GM23338 (cell line): ENCODE measurements around the gene TRMT44. TPM values are rescaled to one million over a fixed set of nuclear protein-coding genes. Genes with fewer than 3 reads are reported as not detected.

Experiments
- ATAC-seq: fragments of 200-7000 bp; cut with Tn5 transposase; 3 replicates; pipeline ENCODE4 v1.9.1; 2020
- DNase-seq: peaks from one replicate; pipeline ENCODE4 v3.0.0-alpha.2; 2015; ENCODE audit warnings: low spot score
- H2AFZ ChIP-seq: fragments of 200-600 bp; sonication (generic); 2 replicates; pipeline ENCODE4 v1.8.0; 2016; ENCODE audit warnings: antibody characterized with exemption, mild to moderate bottlenecking, moderate library complexity
- H3F3A ChIP-seq: fragments of 200-600 bp; sonication (generic); replicated peaks from 2 replicates; pipeline ENCODE4 v1.8.0; 2017; ENCODE audit warnings: antibody characterized with exemption, mixed run types, low read depth
- H3K27ac ChIP-seq: fragments of 200-600 bp; sonication (generic); 2 replicates; pipeline ENCODE4 v1.6.1; 2016; ENCODE audit warnings: low read depth
- H3K27me3 ChIP-seq: fragments of 200-600 bp; sonication (generic); 2 replicates; pipeline ENCODE4 v1.8.0; 2016; ENCODE audit warnings: mild to moderate bottlenecking, mixed run types, moderate library complexity; ENCODE audit not compliant: insufficient read depth
- H3K36me3 ChIP-seq: fragments of 200-600 bp; sonication (generic); 2 replicates; pipeline ENCODE4 v1.8.0; 2016; ENCODE audit warnings: mild to moderate bottlenecking; ENCODE audit not compliant: insufficient read depth
- H3K4me1 ChIP-seq: fragments of 200-600 bp; sonication (generic); 2 replicates; pipeline ENCODE4 v1.8.0; 2016; ENCODE audit warnings: mild to moderate bottlenecking, moderate library complexity; ENCODE audit not compliant: insufficient read depth
- H3K4me2 ChIP-seq: fragments of 200-600 bp; sonication (generic); 2 replicates; pipeline ENCODE4 v1.7.1; 2017; ENCODE audit warnings: mixed run types
- H3K4me3 ChIP-seq: fragments of 200-600 bp; sonication (generic); 2 replicates; pipeline ENCODE4 v1.6.1; 2016; ENCODE audit warnings: mixed run types
- H3K79me2 ChIP-seq: fragments of 200-600 bp; sonication (generic); replicated peaks from 2 replicates; pipeline ENCODE4 v1.8.0; 2017; ENCODE audit warnings: mild to moderate bottlenecking; ENCODE audit not compliant: insufficient read depth
- H3K9me2 ChIP-seq: fragments of 200-600 bp; sonication (generic); 2 replicates; pipeline ENCODE4 v1.8.0; 2017; ENCODE audit not compliant: insufficient read depth
- H4K20me1 ChIP-seq: fragments of 200-600 bp; sonication (generic); replicated peaks from 2 replicates; pipeline ENCODE4 v1.8.0; 2017; ENCODE audit warnings: mild to moderate bottlenecking; ENCODE audit not compliant: insufficient read depth
- H3K27ac Mint-ChIP-seq: 2 replicates; pipeline ENCODE4 v1.8.0; 2020; ENCODE audit warnings: inconsistent platforms, mild to moderate bottlenecking, moderate library complexity, mixed read lengths
- H3K27me3 Mint-ChIP-seq: 3 replicates; pipeline ENCODE4 v1.8.0; 2022; ENCODE audit warnings: low read depth, mild to moderate bottlenecking, moderate library complexity, mixed read lengths, inconsistent platforms; ENCODE audit not compliant: insufficient read depth, poor library complexity
- H3K36me3 Mint-ChIP-seq: 3 replicates; pipeline ENCODE4 v1.8.0; 2021; ENCODE audit warnings: low read depth, mild to moderate bottlenecking, inconsistent platforms, moderate library complexity, mixed read lengths
- H3K4me1 Mint-ChIP-seq: 3 replicates; pipeline ENCODE4 v1.8.0; 2020; ENCODE audit warnings: mild to moderate bottlenecking, inconsistent platforms, mixed read lengths
- H3K4me3 Mint-ChIP-seq: 3 replicates; pipeline ENCODE4 v1.8.0; 2021; ENCODE audit warnings: moderate library complexity, mild to moderate bottlenecking, inconsistent platforms, mixed read lengths
- H3K9me3 Mint-ChIP-seq: 3 replicates; pipeline ENCODE4 v1.8.0; 2020; ENCODE audit warnings: moderate library complexity, mild to moderate bottlenecking, inconsistent platforms, mixed read lengths
- EZH2 ChIP-seq: fragments of 200-600 bp; sonication (generic); IDR thresholded peaks from one replicate; pipeline ENCODE4 v1.8.0; 2017; ENCODE audit warnings: antibody characterized with exemption, mild to moderate bottlenecking, low read depth; ENCODE audit not compliant: unreplicated experiment
- EZH2phosphoT487 ChIP-seq: fragments of 200-600 bp; sonication (generic); IDR thresholded peaks from one replicate; pipeline ENCODE4 v1.8.1; 2018; ENCODE audit warnings: antibody characterized with exemption; ENCODE audit not compliant: unreplicated experiment
- JUNB ChIP-seq: IDR thresholded peaks from one replicate; pipeline ENCODE4 v1.6.1; 2016; ENCODE audit warnings: antibody characterized with exemption; ENCODE audit not compliant: unreplicated experiment
- POLR2AphosphoS5 ChIP-seq: IDR thresholded peaks from 2 replicates; pipeline ENCODE4 v1.6.1; 2016; ENCODE audit warnings: antibody characterized with exemption, low read depth
- STAT1 ChIP-seq: IDR thresholded peaks from one replicate; pipeline ENCODE4 v1.6.1; 2016; ENCODE audit warnings: antibody characterized with exemption; ENCODE audit not compliant: unreplicated experiment
- ZNF114 ChIP-seq: fragments of 250-450 bp; sonication (Bioruptor Pico); IDR thresholded peaks from 2 replicates; pipeline ENCODE4 v1.5.0; 2020; ENCODE audit warnings: mild to moderate bottlenecking, moderate library complexity
- ZNF331 ChIP-seq: fragments of 250-450 bp; sonication (Bioruptor Pico); IDR thresholded peaks from 2 replicates; pipeline ENCODE4 v1.5.0; 2020; ENCODE audit warnings: low read depth, mild to moderate bottlenecking, moderate library complexity
- ZNF462 ChIP-seq: fragments of 250-450 bp; sonication (Bioruptor Pico); IDR thresholded peaks from 2 replicates; pipeline ENCODE4 v1.5.0; 2020; ENCODE audit warnings: mild to moderate bottlenecking, moderate library complexity
- polyA plus RNA-seq: library from polyadenylated mRNA; unstranded; fragments of >200 nt; fragmentation: Nextera tagmentation; extraction: Ambion mirVana; gene quantifications from 2 replicates; pipeline ENCODE4 v1.2.1, GENCODE V29; 2016
- total RNA-seq: library from RNA; depleted of rRNA; stranded (reverse); fragments of >200 nt; shearing (Covaris generic); gene quantifications from 2 replicates; pipeline ENCODE4 v1.2.3, GENCODE V29; 2014
- TF ChIP-seq, protein P1 (sequence below): IDR thresholded peaks from 2 replicates; pipeline ENCODE4 v1.6.1; 2016; ENCODE audit warnings: antibody characterized with exemption
- TF ChIP-seq, protein P2 (sequence below), 2 experiments: fragments of 200-600 bp in 1 of 2; sonication (generic) in 1 of 2; conservative IDR thresholded peaks; 2 replicates each; pipeline versions ENCODE4 v1.5.1 to v1.6.1; 2016 to 2017; ENCODE audit warnings: antibody characterized with exemption in 2 of 2, low read depth in 2 of 2, mild to moderate bottlenecking in 2 of 2, moderate library complexity in 1 of 2

Gene TRMT44
- total and polyA plus RNA-seq, 2 experiments from 2014 or later: 10.3 to 49.8 TPM

GRCh38 chr4:8473920-8474590 is 33.5 kb downstream of the TRMT44 start:
- no peaks in the 10 kb centered on the region; the same call in 1 of the 2 replicates for H3K36me3 ChIP-seq
- no peak for TF ChIP-seq ZNF331 (CRISPR knock-in tag)
- H3K27ac ChIP-seq: no peak overlapping the region
- H3K4me3 ChIP-seq: no peak overlapping the region
- no peak for DNase-seq
- no peak overlapping the region for H3K4me2 ChIP-seq
- Mint-ChIP-seq H3K4me1 (peaks cover 8% of the 10 kb centered on the region), H3K27me3 (peaks cover 2% of the 10 kb centered on the region), H3K9me3 (no peaks in the 10 kb centered on the region), H3K27ac (no peak overlapping the region), H3K4me3 (no peak overlapping the region), H3K36me3 (peaks cover 29% of the 10 kb centered on the region)
- H3K79me2 ChIP-seq: no peaks in the 10 kb centered on the region
- H3K27me3 ChIP-seq: no peaks in the 10 kb centered on the region
- no peaks in the 10 kb centered on the region for H3K4me1 ChIP-seq
- no peaks in the 10 kb centered on the region for H3K9me2 ChIP-seq
- H2AFZ ChIP-seq: no peak overlapping the region
- no peak for ATAC-seq
- no peaks in the 10 kb centered on the region for H3F3A ChIP-seq
- H4K20me1 ChIP-seq: no peaks in the 10 kb centered on the region

DNA sequence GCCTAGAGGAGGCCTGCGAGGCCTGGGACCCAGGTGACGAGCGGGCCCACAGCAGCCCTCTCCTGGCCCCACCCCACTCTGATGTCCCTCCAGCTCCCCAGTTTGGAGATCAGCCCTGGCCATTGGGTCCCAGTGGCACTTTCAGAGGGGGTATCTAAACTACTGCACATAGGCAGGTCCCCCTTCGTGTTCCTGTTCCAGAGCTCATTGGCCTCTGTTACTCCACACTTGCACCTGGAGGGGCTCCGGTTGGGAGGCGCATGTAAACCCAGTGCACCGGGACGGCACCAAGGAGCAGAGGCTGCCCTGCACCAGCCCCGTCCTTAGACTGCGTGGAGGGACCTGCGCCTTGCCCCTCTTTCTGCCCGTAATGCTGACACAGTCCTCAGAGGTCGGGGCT is 34.3 kb downstream of the TRMT44 start:
- H4K20me1 ChIP-seq: no peaks in the 10 kb centered on the region
- H3K27me3 Mint-ChIP-seq: peaks cover 2% of the 10 kb centered on the region
- ATAC-seq: no peak
- no peaks in the 10 kb centered on the region for H3K79me2 ChIP-seq
- no peaks in the 10 kb centered on the region for H3K9me2 ChIP-seq
- no peak overlapping the region for H3K27ac ChIP-seq
- H3K4me3 Mint-ChIP-seq: no peak overlapping the region
- H3K9me3 Mint-ChIP-seq: no peaks in the 10 kb centered on the region
- H3K36me3 Mint-ChIP-seq: peaks cover 25% of the 10 kb centered on the region
- H3K4me3 ChIP-seq: no peak overlapping the region
- H3K4me1 ChIP-seq: no peaks in the 10 kb centered on the region
- no peak overlapping the region for H3K27ac Mint-ChIP-seq
- H3K27me3 ChIP-seq: no peaks in the 10 kb centered on the region
- H3K4me2 ChIP-seq: no peak overlapping the region
- H2AFZ ChIP-seq: no peak overlapping the region
- no peaks in the 10 kb centered on the region; the same call in 1 of the 2 replicates for H3K36me3 ChIP-seq
- no peak for DNase-seq
- no peaks in the 10 kb centered on the region for H3F3A ChIP-seq
- H3K4me1 Mint-ChIP-seq: peaks cover 10% of the 10 kb centered on the region
- TF ChIP-seq, protein P1, sequence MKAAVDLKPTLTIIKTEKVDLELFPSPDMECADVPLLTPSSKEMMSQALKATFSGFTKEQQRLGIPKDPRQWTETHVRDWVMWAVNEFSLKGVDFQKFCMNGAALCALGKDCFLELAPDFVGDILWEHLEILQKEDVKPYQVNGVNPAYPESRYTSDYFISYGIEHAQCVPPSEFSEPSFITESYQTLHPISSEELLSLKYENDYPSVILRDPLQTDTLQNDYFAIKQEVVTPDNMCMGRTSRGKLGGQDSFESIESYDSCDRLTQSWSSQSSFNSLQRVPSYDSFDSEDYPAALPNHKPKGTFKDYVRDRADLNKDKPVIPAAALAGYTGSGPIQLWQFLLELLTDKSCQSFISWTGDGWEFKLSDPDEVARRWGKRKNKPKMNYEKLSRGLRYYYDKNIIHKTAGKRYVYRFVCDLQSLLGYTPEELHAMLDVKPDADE: no peak
- no peak for TF ChIP-seq JUNB
- TF ChIP-seq EZH2: no peak
- TF ChIP-seq, protein P2, sequence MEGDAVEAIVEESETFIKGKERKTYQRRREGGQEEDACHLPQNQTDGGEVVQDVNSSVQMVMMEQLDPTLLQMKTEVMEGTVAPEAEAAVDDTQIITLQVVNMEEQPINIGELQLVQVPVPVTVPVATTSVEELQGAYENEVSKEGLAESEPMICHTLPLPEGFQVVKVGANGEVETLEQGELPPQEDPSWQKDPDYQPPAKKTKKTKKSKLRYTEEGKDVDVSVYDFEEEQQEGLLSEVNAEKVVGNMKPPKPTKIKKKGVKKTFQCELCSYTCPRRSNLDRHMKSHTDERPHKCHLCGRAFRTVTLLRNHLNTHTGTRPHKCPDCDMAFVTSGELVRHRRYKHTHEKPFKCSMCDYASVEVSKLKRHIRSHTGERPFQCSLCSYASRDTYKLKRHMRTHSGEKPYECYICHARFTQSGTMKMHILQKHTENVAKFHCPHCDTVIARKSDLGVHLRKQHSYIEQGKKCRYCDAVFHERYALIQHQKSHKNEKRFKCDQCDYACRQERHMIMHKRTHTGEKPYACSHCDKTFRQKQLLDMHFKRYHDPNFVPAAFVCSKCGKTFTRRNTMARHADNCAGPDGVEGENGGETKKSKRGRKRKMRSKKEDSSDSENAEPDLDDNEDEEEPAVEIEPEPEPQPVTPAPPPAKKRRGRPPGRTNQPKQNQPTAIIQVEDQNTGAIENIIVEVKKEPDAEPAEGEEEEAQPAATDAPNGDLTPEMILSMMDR (conservative IDR thresholded peaks at IDR 0.05; ENCODE audit: low read depth in 2 of 2): no peak
- no peak for TF ChIP-seq ZNF462
- no peak for TF ChIP-seq ZNF114
- TF ChIP-seq STAT1: no peak
- TF ChIP-seq EZH2phosphoT487: no peak
- TF ChIP-seq POLR2AphosphoS5: no peak
